Small intestine (tissue), 7 donors: ENCODE results near the gene WNT3A. TPM values are rescaled to one million over a fixed set of nuclear protein-coding genes. Genes with fewer than 3 reads are reported as not detected.
A peak's percentile ranks its signal among the peaks of the same experiment; 100 is the strongest.

Source experiments
- DNase-seq, 2 donors: peaks; one replicate each; pipeline versions ENCODE4 v3.0.0 to v3.0.0-alpha.2; 2013
- FAIRE-seq: peaks from 2 replicates; lab custom pipeline; 2012; peaks lifted over from hg19 to GRCh38; lab: Jason Lieb, UNC
- H3K27ac ChIP-seq, 3 donors: one replicate each; pipeline ENCODE4 v1.5.1; 2013; ENCODE audit warnings: low read length in 2 of 3, mild to moderate bottlenecking in 2 of 3, control low read depth in 1 of 3, inconsistent platforms in 1 of 3, low read depth in 1 of 3, moderate library complexity in 1 of 3
- H3K27me3 ChIP-seq, 3 donors: one replicate each; pipeline ENCODE4 v1.6.1; 2013; ENCODE audit warnings: low read length in 3 of 3, inconsistent platforms in 1 of 3; ENCODE audit not compliant: control insufficient read depth in 3 of 3, insufficient read depth in 3 of 3
- H3K36me3 ChIP-seq, 3 donors: one replicate each; pipeline ENCODE4 v1.6.1; 2013; ENCODE audit warnings: low read length in 3 of 3, inconsistent platforms in 1 of 3, low read depth in 1 of 3, mild to moderate bottlenecking in 1 of 3, moderate library complexity in 1 of 3; ENCODE audit not compliant: control insufficient read depth in 3 of 3, insufficient read depth in 2 of 3
- H3K4me1 ChIP-seq, 3 donors: one replicate each; pipeline ENCODE4 v1.6.1; 2013; ENCODE audit warnings: low read length in 2 of 3, inconsistent platforms in 1 of 3, low read depth in 1 of 3, mild to moderate bottlenecking in 1 of 3, moderate library complexity in 1 of 3; ENCODE audit not compliant: control insufficient read depth in 3 of 3, insufficient read depth in 2 of 3
- H3K4me3 ChIP-seq, 3 donors: one replicate each; pipeline ENCODE4 v1.5.1; 2013; ENCODE audit warnings: low read length in 3 of 3, control low read depth in 1 of 3, inconsistent platforms in 1 of 3, low read depth in 1 of 3, mild to moderate bottlenecking in 1 of 3, moderate library complexity in 1 of 3
- H3K9me3 ChIP-seq, 2 donors: one replicate each; pipeline ENCODE4 v1.6.1; 2013; ENCODE audit warnings: low read depth in 1 of 2, low read length in 1 of 2; ENCODE audit not compliant: control insufficient read depth in 2 of 2, insufficient read depth in 1 of 2
- WGBS, 3 donors: extraction: QIAGEN DNeasy Blood & Tissue Kit; methylation state at CpG; one replicate each; pipeline ENCODE4 v1.1.7; 2013; 5-methylcytosine and 5-hydroxymethylcytosine counted together
- polyA plus RNA-seq, 4 donors: library from polyadenylated mRNA; stranded (reverse) in 3 of 4; unstranded in 1 of 4; fragments of 200-250 nt in 3 of 4; fragments of 120-200 nt in 1 of 4; gene quantifications; one replicate each; pipeline versions ENCODE4 v1.2.1 to v1.2.3, GENCODE V29; 2013
- donor health status: healthy with polysubstance abuse.
- donor health status: control.
- donor health status: control.
- donor health status: Bipolar disorder and iron deficiency.
- donor health status: healthy.

Gene WNT3A
- polyA plus RNA-seq, 4 donors = 0.01 TPM; not detected in 3

DNA sequence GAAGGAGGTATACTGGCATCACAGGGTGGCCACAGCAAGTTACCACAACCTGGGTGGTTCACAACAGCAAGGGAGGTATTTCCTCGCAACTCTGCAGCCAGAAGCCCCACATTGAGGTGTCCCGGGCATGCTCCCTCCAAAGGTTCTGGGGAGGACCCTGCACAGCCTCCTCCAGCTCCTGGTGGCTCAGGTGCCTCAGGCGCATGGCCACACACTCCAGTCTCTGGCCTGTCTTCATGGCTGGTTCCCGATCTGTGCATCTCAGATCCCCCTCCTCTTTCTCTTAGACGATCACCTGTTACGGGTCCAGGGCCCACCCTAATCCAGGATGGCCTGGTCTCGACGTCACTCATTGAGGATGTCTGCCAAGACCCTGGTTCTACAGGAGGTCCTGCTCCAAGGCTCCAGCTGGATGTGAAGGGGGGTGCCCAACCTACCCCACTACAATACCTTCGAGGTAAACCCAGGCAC, 69.0 kb downstream of the WNT3A start:
- no peaks in the 10 kb centered on the region for H3K4me1 ChIP-seq
- no peaks in the 10 kb centered on the region for H3K36me3 ChIP-seq
- FAIRE-seq = no peak
- 55 to 78% (median 71%) methylated on average over 9 of the region's 9 CpGs for WGBS, 3 donors
- H3K9me3 ChIP-seq = no peaks in the 10 kb centered on the region
- no peak for DNase-seq
- H3K27me3 ChIP-seq = peaks cover 0 to 22% (median 0%) of the 10 kb centered on the region in 3 donors
- H3K27ac ChIP-seq = no peak overlapping the region
- H3K4me3 ChIP-seq = no peak overlapping the region

DNA sequence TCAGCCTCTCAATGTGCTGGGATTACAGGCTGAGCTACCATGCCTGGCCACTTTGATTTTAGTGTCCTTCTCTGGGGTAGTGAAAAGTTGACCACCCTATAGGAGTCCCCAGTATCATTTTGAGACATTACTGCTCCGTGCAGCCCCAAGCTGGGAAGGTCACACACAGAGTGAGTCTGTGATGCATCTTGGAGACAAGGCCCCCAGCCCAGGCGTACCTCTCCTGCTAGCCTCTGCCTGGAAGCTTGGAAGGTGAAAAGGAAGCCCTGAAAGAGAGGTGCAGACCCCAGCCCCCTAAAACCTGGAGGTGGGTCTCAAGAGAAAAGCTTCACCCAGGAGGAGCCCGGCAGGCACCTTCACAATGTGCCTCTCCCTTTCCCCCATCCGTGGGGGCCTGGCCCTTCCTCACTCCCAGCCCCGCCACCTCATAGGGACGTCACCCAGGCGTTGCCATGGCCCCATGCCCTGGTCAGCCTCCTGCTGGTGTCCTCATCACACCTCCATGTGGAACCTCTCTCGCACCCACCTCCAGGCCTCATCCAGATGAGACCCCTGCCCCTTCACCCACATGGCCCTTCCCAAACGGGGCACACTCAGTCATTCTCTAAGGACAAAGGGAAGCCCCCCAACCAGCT, 70.1 kb downstream of the WNT3A start:
- no peak overlapping the region for H3K4me3 ChIP-seq
- peaks cover 0 to 6% (median 2%) of the 10 kb centered on the region in 3 donors for H3K4me1 ChIP-seq
- no peaks in the 10 kb centered on the region for H3K9me3 ChIP-seq
- FAIRE-seq (no peak), DNase-seq (no peak)
- no peak overlapping the region for H3K27ac ChIP-seq
- 61 to 69% (median 63%) methylated on average over 6 to 9 of the region's 9 CpGs for WGBS, 3 donors
- peaks cover 0 to 21% (median 0%) of the 10 kb centered on the region in 3 donors for H3K27me3 ChIP-seq
- H3K36me3 ChIP-seq = no peaks in the 10 kb centered on the region

DNA sequence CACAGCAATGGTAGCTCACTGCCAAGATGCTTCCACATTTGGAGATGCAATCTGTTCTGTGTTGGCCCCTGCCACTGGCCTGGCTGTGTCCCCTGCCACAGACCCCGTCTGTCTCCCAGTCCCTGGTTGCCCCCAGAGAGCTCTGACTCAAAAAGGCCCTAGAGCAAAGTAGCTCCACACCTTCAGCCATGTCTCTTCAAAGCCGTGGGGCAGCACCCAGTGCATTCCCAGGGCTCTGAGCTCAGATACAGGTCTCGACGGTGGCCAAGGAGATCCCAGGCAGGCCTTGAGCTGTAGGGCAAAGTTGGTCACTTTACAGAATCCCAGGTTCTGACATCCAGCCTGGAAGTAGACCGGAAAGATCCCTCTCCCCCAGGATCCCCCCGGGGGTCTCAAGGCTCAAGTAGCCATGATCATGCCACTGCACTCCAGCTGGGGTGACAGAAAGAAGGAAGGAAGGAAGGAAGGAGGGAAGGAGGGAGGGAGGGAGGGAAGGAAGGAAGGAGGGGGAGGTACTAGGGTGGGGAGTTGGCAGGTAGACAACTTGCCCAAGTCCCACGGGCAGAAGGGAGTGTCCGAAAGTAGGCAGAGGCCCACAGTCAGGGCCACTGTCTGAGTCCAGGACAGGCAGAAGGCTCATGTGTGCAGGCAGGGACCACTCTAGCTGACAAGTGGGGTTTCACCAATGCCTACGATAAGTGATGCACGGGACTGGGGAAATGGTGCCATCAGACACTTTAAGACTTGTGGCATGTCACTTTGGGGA, 71.0 kb downstream of the WNT3A start:
- Histone ChIP-seq H3K4me1 (peaks cover 0 to 6% (median 2%) of the 10 kb centered on the region in 3 donors), H3K4me3 (no peak overlapping the region), H3K9me3 (no peaks in the 10 kb centered on the region), H3K36me3 (no peaks in the 10 kb centered on the region), H3K27ac (no peak overlapping the region), H3K27me3 (peaks cover 0 to 21% (median 0%) of the 10 kb centered on the region in 3 donors)
- DNase-seq = no peak
- WGBS, 3 donors = 63 to 72% (median 67%) methylated on average over 10 of the region's 10 CpGs
- FAIRE-seq = no peak

GRCh38 chr1:228079013-228079412, 72.2 kb downstream of the WNT3A start:
- Histone ChIP-seq H3K27me3 (peaks cover 0 to 14% (median 0%) of the 10 kb centered on the region in 3 donors), H3K36me3 (peaks cover 0 to 8% (median 0%) of the 10 kb centered on the region in 3 donors), H3K27ac (no peak overlapping the region), H3K9me3 (no peaks in the 10 kb centered on the region), H3K4me1 (peaks cover 0 to 6% (median 2%) of the 10 kb centered on the region in 3 donors), H3K4me3 (no peak overlapping the region)
- no peak for DNase-seq
- WGBS, 3 donors = 90 to 98% (median 90%) methylated on average over 7 of the region's 7 CpGs
- FAIRE-seq = no peak

- FAIRE-seq = no peak
- no peak overlapping the region for H3K4me3 ChIP-seq
- H3K4me1 ChIP-seq = peaks cover 3 to 14% (median 6%) of the 10 kb centered on the region in 3 donors
- WGBS, 3 donors = 81 to 91% (median 90%) methylated on average over 7 of the region's 7 CpGs
- no peak overlapping the region for H3K27ac ChIP-seq
- H3K36me3 ChIP-seq = peaks cover 0 to 9% (median 0%) of the 10 kb centered on the region in 3 donors
- DNase-seq = no peak
- H3K9me3 ChIP-seq = no peaks in the 10 kb centered on the region
- H3K27me3 ChIP-seq = peaks cover 0 to 8% (median 0%) of the 10 kb centered on the region in 3 donors
These were observed 72.9 kb downstream of the WNT3A start for GRCh38 chr1:228079601-228080263.

DNA sequence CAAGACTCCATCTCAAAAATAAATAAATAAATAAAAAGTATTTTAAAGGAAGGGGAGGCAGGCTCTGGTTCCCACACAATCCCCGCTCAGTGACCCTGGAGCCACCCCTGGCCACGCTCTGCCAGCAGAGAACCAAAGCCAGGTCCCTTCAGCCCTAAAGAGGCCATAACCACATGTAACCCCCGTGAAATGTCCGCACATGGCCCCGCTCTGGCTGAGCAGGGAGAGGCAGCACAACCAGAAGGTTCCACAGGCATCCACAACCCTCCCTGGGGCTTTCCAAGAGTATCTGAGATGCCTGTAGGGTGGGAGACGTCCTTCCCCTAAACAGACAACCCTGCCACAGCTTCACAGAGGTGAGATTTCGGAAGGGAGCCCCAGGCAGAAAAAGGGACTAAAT, 74.3 kb downstream of the WNT3A start:
- no peak for DNase-seq
- no peak for FAIRE-seq
- H3K9me3 ChIP-seq = no peaks in the 10 kb centered on the region
- WGBS, 3 donors = 70 to 78% (median 72%) methylated on average over 7 of the region's 7 CpGs
- no peak overlapping the region for H3K27ac ChIP-seq
- H3K36me3 ChIP-seq = peaks cover 0 to 14% (median 0%) of the 10 kb centered on the region in 3 donors
- H3K4me3 ChIP-seq = peak overlapping the region in 2 of 3 donors; percentile 69 to 95
- no peaks in the 10 kb centered on the region for H3K27me3 ChIP-seq
- H3K4me1 ChIP-seq = peaks cover 6 to 28% (median 20%) of the 10 kb centered on the region in 3 donors

DNA sequence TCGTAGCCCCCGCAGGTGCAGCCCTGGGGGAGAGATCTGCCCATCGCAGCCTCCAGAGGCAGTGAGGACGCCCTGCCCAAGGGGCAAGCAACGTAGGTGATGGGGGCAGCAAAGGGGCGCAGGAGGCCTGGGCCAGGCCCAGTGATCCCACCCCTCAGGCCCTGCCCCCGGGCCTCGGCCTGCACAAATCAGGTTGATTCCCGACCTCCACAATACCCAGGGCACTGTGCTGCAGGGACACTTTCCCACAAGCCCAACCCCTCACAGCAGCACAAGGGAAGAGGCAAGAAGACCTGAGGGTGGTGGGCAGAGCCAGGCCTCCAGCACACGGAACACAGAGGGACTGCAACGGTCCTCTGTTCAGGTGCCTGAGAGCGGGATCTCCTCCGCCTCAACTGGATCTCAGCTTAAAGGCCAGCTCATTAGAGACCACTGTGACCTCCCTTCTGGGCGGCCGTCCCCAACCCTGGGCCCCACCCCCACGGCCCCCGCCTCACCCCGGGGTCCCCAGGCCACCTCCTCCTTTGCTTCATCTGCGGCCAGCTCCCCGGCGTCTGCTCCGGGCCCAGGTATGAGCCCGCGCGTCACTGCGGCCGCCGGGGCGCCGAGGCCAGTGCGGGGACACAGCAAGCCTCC, 74.9 kb downstream of the WNT3A start:
- WGBS, 3 donors = 10 to 14% (median 10%) methylated on average over 18 to 31 of the region's 31 CpGs
- FAIRE-seq (no peak), DNase-seq (peak in 1 of 2 donors; percentile 31)
- H3K9me3 ChIP-seq = no peaks in the 10 kb centered on the region
- H3K27me3 ChIP-seq = no peaks in the 10 kb centered on the region
- peak overlapping the region; percentile 69 to 95 (median 89) for H3K4me3 ChIP-seq
- peaks cover 0 to 16% (median 0%) of the 10 kb centered on the region in 3 donors for H3K36me3 ChIP-seq
- peaks cover 6 to 33% (median 24%) of the 10 kb centered on the region in 3 donors for H3K4me1 ChIP-seq
- H3K27ac ChIP-seq = peak overlapping the region in 2 of 3 donors; percentile 55 to 78
